Right lobe of liver (tissue), 6 donors: ENCODE data around the gene VSTM4. TPM values are rescaled to one million over a fixed set of nuclear protein-coding genes. Genes with fewer than 3 reads are reported as not detected.

Source experiments
- ATAC-seq, 4 donors: fragments of 200-7000 bp; cut with Tn5 transposase; one replicate each; pipeline ENCODE4 v1.9.1; 2020; ENCODE audit warnings: mild to moderate bottlenecking in 4 of 4, moderate library complexity in 4 of 4
- DNase-seq, 3 donors: peaks; one replicate each; pipeline ENCODE4 v3.0.0-alpha.2; 2020
- H3K27ac ChIP-seq, 3 donors: fragments of 200-600 bp; one replicate each; pipeline ENCODE4 v1.8.0; 2022
- H3K27me3 ChIP-seq, 2 donors: fragments of 200-600 bp; one replicate each; pipeline ENCODE4 v1.8.0; 2022
- H3K36me3 ChIP-seq, 4 donors: fragments of 200-600 bp; sonication (generic) in 1 of 4; one replicate each; pipeline versions ENCODE4 v1.5.1 to v1.8.0; 2017 to 2022; ENCODE audit warnings: control low read depth in 1 of 4
- H3K4me1 ChIP-seq, 4 donors: fragments of 200-600 bp; sonication (generic) in 1 of 4; one replicate each; pipeline versions ENCODE4 v1.5.1 to v1.8.0; 2017 to 2022; ENCODE audit warnings: control low read depth in 1 of 4
- H3K4me3 ChIP-seq, 3 donors: fragments of 200-600 bp; one replicate each; pipeline ENCODE4 v1.8.0; 2022
- H3K9me3 ChIP-seq, 4 donors: fragments of 200-600 bp; sonication (generic) in 1 of 4; one replicate each; pipeline versions ENCODE4 v1.5.1 to v1.8.0; 2017 to 2022; ENCODE audit warnings: control low read depth in 1 of 4
- POLR2A ChIP-seq: fragments of 450-650 bp; IDR thresholded peaks from one replicate; pipeline ENCODE4 v1.6.1; 2017; ENCODE audit warnings: antibody characterized with exemption, mild to moderate bottlenecking
- WGBS: methylation state at CpG from one replicate; pipeline ENCODE4 v1.1.6; 2018; ENCODE audit warnings: low coverage, low lambda C conversion rate; ENCODE audit not compliant: insufficient coverage; ENCODE audit errors: missing lambda C conversion rate; 5-methylcytosine and 5-hydroxymethylcytosine counted together
- intact Hi-C, 2 donors: fragments of 100-400 bp; cut with DNase I; formaldehyde crosslinking; loops; one replicate each; pipeline versions ENCODE4 v1.11.2 to v1.14.1; 2022
- total RNA-seq, 6 experiments: library from RNA; depleted of rRNA in 2 of 6; stranded (reverse); fragments of >200 nt in 2 of 6; fragmentation: NEBNext Ultra II Directional in 3 of 6; extraction: Animal tissue kit (Norgen Biotek cat#: 25700) in 3 of 6; gene quantifications; one replicate each; pipeline versions ENCODE4 v1.1.0 to v1.2.4, GENCODE V29; 2016 to 2023
- TF ChIP-seq, protein P1 (sequence below), 4 donors: fragments of 200-600 bp in 3 of 4; fragments of 450-650 bp in 1 of 4; IDR thresholded peaks; one replicate each; pipeline versions ENCODE4 v1.5.1 to v1.8.0; 2016 to 2022; ENCODE audit warnings: antibody characterized with exemption in 4 of 4, mild to moderate bottlenecking in 2 of 4
- donor health status: DM: no; HTN: yes; CAD: no.
- donor health status: DM: no; HTN: no; CAD: no.
- donor health status: DM: no; HTN: no; CAD: no.
- donor health status: DM: no; HTN: yes; CAD: no.
- donor health status: DM: no; HTN: yes; CAD: no.

Gene VSTM4
- total RNA-seq, 6 experiments from 2014 or later = 2.1 to 6.6 (median 3.1) TPM

DNA sequence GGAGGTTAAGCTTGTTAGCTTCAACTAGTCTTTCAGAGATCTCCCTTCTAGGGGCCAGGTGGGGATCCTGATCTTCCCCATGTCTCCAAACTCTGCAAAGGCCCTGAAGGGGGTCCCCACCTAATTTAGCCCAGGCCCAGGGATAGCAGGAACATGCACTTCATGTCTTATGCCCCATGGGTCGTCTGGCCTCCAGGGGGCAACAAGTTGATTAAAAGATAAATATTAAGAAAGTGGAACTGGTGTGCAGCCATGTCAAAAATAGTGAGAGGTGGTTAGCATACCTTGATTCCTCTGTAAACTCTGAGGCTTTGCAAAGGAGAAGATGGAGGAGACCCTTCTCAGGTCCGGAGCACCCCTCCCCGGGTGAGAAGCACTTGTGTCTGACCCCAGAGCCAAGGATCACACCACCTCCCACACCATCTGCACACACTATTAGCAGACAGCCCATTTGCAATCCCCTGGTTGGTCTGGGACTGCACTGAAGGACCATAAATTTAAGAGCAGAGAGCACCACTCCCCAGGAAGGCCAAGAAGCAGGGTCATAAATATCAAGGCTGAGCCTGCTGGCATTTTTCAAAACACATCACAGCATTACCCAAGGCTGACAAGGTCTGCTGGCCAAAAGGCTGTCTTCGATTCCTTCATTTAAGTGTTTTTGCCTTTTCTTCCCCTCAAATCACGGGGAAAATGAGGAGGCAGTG is 131.5 kb downstream of the VSTM4 start:
- ATAC-seq (no peak), DNase-seq (no peak)
- no peaks in the 10 kb centered on the region for H3K4me1 ChIP-seq
- no peaks in the 10 kb centered on the region for H3K27me3 ChIP-seq
- intact Hi-C loops = no loop called here
- no peak overlapping the region for H3K4me3 ChIP-seq
- no peaks in the 10 kb centered on the region for H3K9me3 ChIP-seq
- TF ChIP-seq, protein P1, sequence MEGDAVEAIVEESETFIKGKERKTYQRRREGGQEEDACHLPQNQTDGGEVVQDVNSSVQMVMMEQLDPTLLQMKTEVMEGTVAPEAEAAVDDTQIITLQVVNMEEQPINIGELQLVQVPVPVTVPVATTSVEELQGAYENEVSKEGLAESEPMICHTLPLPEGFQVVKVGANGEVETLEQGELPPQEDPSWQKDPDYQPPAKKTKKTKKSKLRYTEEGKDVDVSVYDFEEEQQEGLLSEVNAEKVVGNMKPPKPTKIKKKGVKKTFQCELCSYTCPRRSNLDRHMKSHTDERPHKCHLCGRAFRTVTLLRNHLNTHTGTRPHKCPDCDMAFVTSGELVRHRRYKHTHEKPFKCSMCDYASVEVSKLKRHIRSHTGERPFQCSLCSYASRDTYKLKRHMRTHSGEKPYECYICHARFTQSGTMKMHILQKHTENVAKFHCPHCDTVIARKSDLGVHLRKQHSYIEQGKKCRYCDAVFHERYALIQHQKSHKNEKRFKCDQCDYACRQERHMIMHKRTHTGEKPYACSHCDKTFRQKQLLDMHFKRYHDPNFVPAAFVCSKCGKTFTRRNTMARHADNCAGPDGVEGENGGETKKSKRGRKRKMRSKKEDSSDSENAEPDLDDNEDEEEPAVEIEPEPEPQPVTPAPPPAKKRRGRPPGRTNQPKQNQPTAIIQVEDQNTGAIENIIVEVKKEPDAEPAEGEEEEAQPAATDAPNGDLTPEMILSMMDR (IDR thresholded peaks at IDR 0.05) = no peak
- TF ChIP-seq POLR2A = no peak
- no peak overlapping the region for H3K27ac ChIP-seq
- H3K36me3 ChIP-seq = no peaks in the 10 kb centered on the region
- WGBS = 68% methylated on average over 3 of the region's 5 CpGs

DNA sequence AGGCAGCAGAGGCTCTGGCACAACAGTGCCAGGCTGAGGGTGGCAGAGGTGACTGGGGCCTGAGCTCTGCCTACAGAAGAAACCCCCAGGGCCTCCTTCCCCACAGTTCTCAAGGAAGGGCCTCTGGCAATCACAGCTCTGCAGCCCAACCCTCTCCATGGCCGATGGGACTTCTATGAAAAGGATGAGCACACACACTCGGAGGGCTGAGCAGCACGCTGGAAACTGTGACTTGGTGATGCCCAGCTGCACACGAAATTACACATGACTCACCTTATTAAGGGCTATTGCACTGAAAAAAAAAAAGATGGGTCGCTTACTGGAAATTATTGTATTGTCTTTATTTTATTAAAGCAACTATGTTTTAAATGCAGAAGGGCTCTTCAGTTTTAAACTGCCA is 132.7 kb downstream of the VSTM4 start:
- DNase-seq (no peak), ATAC-seq (no peak)
- 78% methylated on average over 3 of the region's 5 CpGs for WGBS
- no peaks in the 10 kb centered on the region for H3K36me3 ChIP-seq
- intact Hi-C loops = no loop called here
- H3K4me3 ChIP-seq = no peak overlapping the region
- no peaks in the 10 kb centered on the region for H3K4me1 ChIP-seq
- TF ChIP-seq, protein P1 (IDR thresholded peaks at IDR 0.05) = no peak
- no peak for TF ChIP-seq POLR2A
- H3K27ac ChIP-seq = no peak overlapping the region
- H3K9me3 ChIP-seq = no peaks in the 10 kb centered on the region
- H3K27me3 ChIP-seq = no peaks in the 10 kb centered on the region

DNA sequence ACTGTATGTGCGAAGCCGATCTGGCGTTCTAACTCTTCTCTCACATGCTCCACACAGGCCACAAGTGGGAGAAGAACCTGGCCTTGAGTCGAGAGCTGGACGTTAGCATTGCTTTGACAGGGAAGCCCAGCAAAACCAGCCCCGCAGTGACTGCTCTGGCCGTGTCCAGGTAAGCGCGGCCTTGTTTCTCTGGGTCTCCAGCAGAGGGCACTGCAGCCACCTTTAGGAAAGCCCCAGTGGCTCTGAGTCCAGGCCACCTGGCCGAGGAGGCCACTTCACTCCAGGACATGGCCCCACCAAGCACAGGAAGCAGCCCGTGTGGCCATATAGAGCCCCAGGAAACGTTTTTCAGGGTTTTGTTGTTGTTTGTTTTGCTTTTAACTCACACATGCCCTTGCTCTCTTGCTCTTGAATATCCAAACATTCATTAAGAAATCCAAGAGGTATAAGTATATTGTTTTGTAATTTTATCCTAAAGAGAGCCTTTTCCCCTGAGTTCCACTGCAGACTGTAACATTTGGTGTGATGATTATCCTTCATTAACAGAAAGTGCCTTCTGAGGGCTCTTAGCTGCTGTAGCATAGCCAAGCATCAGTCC is 133.9 kb downstream of the VSTM4 start:
- DNase-seq = peak; percentile 70 to 77 (median 72)
- TF ChIP-seq POLR2A = no peak
- TF ChIP-seq, protein P1 (IDR thresholded peaks at IDR 0.05) = peak; percentile 85 to 90 (median 88)
- H3K27me3 ChIP-seq = no peaks in the 10 kb centered on the region

DNA sequence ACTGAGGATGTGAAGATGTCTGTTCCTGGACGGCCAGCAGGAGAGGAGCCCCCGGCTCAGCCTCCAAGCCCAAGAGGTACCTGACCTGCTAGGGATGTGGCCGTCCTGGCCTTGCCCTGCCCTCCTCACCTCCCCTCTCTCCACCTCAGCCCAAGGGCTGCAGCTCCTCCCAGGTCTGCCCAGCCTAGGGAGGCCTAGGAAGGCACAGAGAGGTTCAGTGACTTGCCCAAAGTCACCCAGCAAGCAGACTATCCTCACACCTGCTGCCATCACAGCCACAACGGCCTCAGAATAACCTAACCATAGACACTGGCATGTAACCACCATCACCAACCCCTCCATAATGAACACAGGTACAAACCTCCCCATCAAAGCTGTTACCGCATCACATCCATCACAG is 137.0 kb downstream of the VSTM4 start:
- TF ChIP-seq, protein P1 (IDR thresholded peaks at IDR 0.05) = no peak
- no peak for TF ChIP-seq POLR2A
- no peaks in the 10 kb centered on the region for H3K36me3 ChIP-seq
- H3K9me3 ChIP-seq = no peaks in the 10 kb centered on the region
- intact Hi-C loops = loop anchor here (5.0 kb wide), 2 partner anchors 184 to 189 kb away; no protein-coding TSS in a partner anchor
- no peaks in the 10 kb centered on the region for H3K4me1 ChIP-seq
- no peak overlapping the region for H3K4me3 ChIP-seq
- no peak for ATAC-seq
- H3K27me3 ChIP-seq = no peaks in the 10 kb centered on the region
- 90% methylated on average over 3 of the region's 5 CpGs for WGBS
- DNase-seq = no peak
- H3K27ac ChIP-seq = no peak overlapping the region

More for the DNA sequence above, 133.9 kb downstream of the VSTM4 start:
- no peaks in the 10 kb centered on the region for H3K36me3 ChIP-seq
- intact Hi-C loops = no loop called here
- no peak overlapping the region for H3K4me3 ChIP-seq
- 0% methylated on average over 3 of the region's 12 CpGs for WGBS
- no peak overlapping the region for H3K27ac ChIP-seq
- H3K4me1 ChIP-seq = no peaks in the 10 kb centered on the region
- peak; percentile 92 to 99 (median 96) for ATAC-seq
- no peaks in the 10 kb centered on the region for H3K9me3 ChIP-seq
